Heart left ventricle (tissue), 13 donors: ENCODE results near the gene SLC16A5.

Experiments used
- POLR2A ChIP-seq, 2 donors: fragments of 450-650 bp; IDR thresholded peaks; one replicate each; pipeline ENCODE4 v1.6.1; 2017; ENCODE audit warnings: antibody characterized with exemption in 2 of 2, mild to moderate bottlenecking in 2 of 2, moderate library complexity in 2 of 2
- TF ChIP-seq, protein P1 (sequence below), 12 donors: fragments of 200-600 bp; sonication (generic) in 4 of 12; IDR thresholded peaks; one replicate each; pipeline versions ENCODE4 v1.5.0 to v1.8.0; 2018 to 2022; ENCODE audit warnings: antibody characterized with exemption in 12 of 12, mild to moderate bottlenecking in 5 of 12
- donor health status: ischemic (EF 13 %, LVEDD 7.1; RV severe dilation, severe dysfunction).
- donor health status: DM: no; HTN: yes; CAD: no.
- donor health status: DM: no; HTN: no; CAD: no.
- donor health status: ischemic (EF 25% LVEDD 6.9; RV normal size, moderate dysfunction).
- donor health status: ischemic (EF 25% LVEDD 5.7; RV mildly dilated, moderate dysfunction).
- donor health status: ischemic (EF 35%, LVEDD 5.7; RV mildly dilated, moderate dysfunction).
- donor health status: nonischemic (EF 11% LVEDD 7.7; RV severe dilation, severe dysfunction).
- donor health status: DM: yes; HTN: yes; CAD: no.
- donor health status: PGD.
- donor health status: ischemic (EF 29% LVEDD 5.4; RV normal size, mild dysfunction).
- donor health status: nonischemic (EF 23%, LVEDD 6.1; RV moderate dilation, normal function).

- TF ChIP-seq, protein P1, sequence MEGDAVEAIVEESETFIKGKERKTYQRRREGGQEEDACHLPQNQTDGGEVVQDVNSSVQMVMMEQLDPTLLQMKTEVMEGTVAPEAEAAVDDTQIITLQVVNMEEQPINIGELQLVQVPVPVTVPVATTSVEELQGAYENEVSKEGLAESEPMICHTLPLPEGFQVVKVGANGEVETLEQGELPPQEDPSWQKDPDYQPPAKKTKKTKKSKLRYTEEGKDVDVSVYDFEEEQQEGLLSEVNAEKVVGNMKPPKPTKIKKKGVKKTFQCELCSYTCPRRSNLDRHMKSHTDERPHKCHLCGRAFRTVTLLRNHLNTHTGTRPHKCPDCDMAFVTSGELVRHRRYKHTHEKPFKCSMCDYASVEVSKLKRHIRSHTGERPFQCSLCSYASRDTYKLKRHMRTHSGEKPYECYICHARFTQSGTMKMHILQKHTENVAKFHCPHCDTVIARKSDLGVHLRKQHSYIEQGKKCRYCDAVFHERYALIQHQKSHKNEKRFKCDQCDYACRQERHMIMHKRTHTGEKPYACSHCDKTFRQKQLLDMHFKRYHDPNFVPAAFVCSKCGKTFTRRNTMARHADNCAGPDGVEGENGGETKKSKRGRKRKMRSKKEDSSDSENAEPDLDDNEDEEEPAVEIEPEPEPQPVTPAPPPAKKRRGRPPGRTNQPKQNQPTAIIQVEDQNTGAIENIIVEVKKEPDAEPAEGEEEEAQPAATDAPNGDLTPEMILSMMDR (IDR thresholded peaks at IDR 0.05) = no peak
- no peak for TF ChIP-seq POLR2A (IDR thresholded peaks at IDR 0.05)
Measured at GRCh38 chr17:75144816-75145512, 57.2 kb downstream of the SLC16A5 start.
